DMS 273 (cell line): Measurements from ENCODE around the gene NAB1.
"Not testable (repeated sequence)": the region's sequence is repeated elsewhere in the genome, so short reads cannot be mapped to it uniquely, and the experiment has no call there.

Experiments used
- DNase-seq: peaks from one replicate; lab custom pipeline; 2025; ENCODE audit not compliant: unreplicated experiment; lab: John Stamatoyannopoulos, UW

NAB1 gene

DNA sequence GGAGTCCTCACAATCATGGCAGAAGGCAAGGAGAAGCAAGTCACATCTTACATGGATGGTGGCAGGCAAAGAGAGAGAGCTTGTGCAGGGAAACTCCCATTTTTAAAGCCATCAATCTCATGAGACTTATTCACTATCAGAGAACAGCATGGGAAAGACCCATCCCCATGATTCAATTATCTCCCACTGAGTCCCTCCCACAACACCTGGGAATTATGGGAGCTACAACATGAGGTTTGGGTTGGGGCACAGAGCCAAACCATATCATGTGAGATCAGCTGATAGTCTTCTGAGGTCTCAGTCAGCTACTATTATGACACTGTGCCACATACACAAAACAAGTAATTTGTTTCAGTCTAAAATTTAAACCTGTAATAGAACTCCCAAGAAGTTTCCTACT, 59.8 kb downstream of the NAB1 start:
- DNase-seq = not testable (repeated sequence)

- DNase-seq = no peak
Observed at GRCh38 chr2:190711069-190711468, 62.2 kb downstream of the NAB1 start.

DNA sequence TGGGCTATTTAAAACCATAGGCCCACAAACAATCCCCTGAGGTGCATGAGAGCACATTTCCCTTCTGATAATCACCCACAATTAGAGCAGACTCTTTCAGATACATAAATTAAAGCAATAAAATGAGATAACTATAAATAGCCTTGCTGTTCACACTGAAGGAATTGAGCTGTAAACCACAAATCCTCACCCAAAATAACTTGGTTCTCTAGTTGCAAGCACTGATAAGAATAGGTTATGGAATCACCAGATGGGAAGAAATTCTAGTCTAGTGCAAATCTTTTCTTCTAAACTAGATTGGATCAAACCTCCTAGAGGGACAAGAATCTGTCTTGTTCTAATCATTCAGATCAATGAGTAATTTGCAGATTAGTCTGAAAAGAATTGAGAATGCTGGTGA, 64.6 kb downstream of the NAB1 start:
- no peak for DNase-seq

- no peak for DNase-seq
Observed at GRCh38 chr2:190714958-190715357, 66.1 kb downstream of the NAB1 start.

- DNase-seq = no peak
Observed at GRCh38 chr2:190716176-190716807, 67.4 kb downstream of the NAB1 start.

DNA sequence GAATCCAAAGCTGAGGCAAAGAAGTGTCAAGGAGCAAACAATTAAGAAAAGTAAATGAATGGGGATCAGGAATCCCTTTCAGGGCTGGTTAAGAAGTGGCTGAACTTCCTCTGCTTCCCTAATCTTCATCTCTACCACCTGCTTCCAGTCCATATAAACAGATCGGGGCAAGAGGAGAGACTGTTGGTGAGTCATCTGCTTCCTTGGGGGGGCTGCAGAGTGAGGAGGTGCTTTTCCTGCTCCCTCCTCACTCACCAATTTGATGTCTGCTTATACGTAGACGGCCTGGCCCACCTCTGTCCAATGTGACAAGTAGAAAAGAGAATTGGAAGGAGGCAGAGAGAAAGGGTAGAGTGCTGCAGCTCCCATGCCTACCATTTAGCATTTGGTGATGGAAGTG, 68.4 kb downstream of the NAB1 start:
- DNase-seq = peak; percentile 58

- DNase-seq = peak; percentile 79
Observed at GRCh38 chr2:190717764-190718651, 69.1 kb downstream of the NAB1 start.

DNA sequence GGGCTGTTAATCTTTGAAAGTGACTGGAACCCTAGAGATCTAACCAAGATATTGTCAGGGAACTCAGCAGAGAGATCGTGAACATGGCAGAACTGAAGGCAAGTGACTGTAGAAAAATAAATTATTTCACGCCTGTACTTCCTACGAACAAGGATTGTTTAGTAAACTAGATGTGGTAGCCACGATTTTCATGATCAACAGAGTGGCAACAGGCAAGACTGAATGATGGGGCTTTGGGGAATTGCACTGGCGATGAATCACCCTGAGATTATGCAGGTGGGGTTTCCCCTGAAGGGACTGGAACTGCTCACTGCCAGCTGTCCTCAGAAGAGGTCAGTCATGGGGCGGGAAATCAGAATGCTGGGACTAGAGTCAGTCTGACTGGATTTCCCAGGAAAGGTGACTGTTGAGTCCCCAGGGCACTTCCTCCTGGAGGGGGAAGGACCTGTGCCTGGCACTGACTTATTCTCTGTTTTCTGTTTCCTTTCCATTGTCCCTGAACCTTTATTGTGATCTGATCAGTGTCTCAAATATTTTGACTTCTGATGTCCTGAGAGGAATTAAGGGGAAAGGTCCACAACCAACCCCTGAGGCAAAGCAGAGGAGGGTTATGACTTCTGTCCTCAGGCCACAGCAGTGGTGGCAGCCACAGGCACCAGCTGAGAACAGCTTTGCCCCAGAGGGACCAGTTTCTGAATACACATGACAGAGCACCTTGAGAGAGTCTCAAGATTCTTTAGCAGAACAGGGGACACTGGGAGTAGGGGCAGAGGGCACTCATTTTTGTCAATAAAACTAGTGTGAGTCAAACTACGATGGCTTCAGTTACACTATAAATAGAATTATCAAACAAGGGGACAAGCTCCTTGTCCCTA, 70.0 kb downstream of the NAB1 start:
- DNase-seq = peak; percentile 67

- no peak for DNase-seq
Observed at GRCh38 chr2:190720276-190720675, 71.4 kb downstream of the NAB1 start.

- DNase-seq = no peak
Observed at GRCh38 chr2:190720691-190721090, 71.8 kb downstream of the NAB1 start.

GRCh38 chr2:190722061-190722759, 73.3 kb downstream of the NAB1 start:
- no peak for DNase-seq

DNA sequence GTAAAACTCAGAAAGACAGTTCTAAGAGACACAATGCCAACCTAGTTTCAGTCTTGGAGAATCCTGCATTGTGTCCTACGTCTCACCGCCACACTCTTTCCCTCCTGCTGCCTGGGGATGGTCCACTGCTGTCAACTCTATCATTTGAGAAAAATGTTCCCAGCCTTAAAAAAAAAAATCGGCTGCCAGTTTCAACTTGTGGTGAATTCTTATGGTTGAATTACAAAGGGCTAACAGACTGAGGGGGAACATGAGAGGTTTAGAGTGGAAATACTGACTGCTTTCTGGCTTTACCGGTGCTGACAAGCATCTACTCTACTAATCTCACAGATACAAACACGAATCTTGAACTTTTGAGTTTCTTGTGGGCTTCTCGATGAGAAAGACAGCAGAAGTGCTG, 74.0 kb downstream of the NAB1 start:
- no peak for DNase-seq

GRCh38 chr2:190723397-190724090, 74.7 kb downstream of the NAB1 start:
- no peak for DNase-seq

DNA sequence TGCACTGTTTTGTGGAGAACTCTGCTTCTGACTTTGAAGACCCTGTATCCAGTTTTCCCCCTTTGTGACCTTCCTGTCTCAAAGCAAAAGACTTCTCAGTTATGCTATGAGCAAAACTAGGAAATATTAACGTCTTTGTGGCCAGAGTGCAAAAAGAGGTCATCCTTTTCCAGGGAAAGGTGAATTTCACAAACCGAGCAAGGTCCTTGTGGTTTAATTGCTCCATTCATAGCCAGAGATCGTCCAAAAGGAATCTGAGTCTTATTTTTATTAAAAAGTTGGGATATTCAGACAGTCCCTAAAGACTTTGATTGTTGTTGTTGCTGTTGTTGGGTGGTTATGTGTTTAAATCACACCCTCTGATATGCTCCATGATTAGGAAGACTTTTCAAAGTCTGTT, 77.4 kb downstream of the NAB1 start:
- DNase-seq = no peak

DNA sequence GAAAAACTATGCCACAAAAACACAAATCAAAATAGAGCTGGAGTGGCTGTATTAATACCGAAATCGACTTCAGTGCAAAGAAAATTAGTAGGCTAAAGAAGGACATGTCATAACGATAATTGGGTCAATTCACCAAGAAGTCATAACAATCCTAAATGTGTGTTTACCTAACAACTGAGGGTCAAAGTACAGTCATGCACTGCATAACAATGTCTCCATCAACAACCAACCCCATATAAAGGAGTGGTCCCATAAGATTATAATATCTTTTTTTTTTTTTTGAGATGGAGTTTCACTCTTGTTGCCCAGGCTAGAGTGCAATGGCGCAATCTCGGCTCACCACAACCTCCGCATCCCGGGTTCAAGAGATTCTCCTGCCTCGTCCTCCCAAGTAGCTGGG, 87.5 kb downstream of the NAB1 start:
- no peak for DNase-seq

- no peak for DNase-seq
Observed at GRCh38 chr2:190740449-190740848, 91.6 kb downstream of the NAB1 start.
